ENCODE measurements around the gene ERI3.

Gene ERI3

GRCh38 chr1:44282704-44283426, 72.2 kb downstream of the ERI3 start:
- DNase-seq = no peak

GRCh38 chr1:44281962-44282703, 72.9 kb downstream of the ERI3 start:
- DNase-seq = no peak

GRCh38 chr1:44276901-44277300, 78.2 kb downstream of the ERI3 start:
- DNase-seq = no peak

- no peak for DNase-seq
Measured at GRCh38 chr1:44275991-44276405, 79.1 kb downstream of the ERI3 start.

- no peak for DNase-seq
Measured at GRCh38 chr1:44275296-44275962, 79.6 kb downstream of the ERI3 start.

DNA sequence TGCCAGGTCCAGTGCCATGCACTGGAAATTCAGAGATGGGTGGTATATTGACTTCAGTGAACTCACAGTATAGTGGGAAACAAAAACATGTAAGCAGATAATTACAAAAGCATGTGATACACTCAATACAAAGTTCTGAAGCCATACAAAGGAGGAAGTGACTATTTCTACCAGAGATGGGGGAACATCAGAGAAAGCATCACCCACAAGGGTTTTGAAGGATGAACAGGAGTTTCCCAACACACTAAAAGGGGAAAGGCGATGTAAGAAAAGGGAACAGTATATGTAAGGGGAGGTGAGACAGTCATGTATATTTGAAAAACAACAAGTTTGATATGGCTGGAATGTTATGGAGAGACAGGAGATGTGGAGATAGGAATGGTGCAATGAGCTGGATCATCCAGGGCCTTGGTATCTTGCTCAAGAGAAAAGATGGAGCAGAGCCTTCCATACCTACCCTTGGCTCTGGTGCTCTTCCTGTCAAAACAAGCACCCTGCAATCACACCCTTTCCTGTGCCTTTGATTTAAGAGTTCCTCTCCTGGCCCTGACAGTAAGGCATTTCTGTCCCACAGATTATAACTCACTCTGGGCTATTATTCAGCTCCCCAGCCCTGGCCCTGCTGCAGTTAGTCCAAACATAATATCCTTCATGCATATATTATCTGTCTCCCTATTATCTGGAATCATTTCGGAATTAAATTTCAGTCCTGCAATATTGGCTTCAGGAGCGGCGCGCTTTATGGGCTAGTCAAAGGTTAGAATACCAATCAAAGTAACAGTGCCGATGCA, 81.3 kb downstream of the ERI3 start:
- no peak for DNase-seq

- DNase-seq = no peak
Measured at GRCh38 chr1:44272992-44273391, 82.1 kb downstream of the ERI3 start.

DNA sequence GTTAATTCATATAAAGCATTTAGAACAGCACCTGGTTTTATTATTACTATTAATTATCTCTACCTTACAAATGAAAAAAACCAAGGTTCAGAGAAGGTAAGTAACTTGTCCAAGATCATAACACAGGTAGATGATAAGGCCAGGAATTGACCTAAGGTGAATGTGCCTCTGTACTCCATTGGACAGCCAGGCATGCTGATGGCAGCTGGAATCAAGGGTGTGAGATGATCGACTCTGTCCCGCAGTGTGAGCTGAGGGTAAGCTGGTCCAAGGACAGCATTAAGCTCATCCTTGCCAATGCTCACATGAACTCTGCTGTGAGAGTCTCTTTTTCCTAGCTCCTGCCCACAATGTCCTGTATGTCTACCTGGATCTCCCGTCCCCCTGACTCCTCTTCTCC, 83.4 kb downstream of the ERI3 start:
- no peak for DNase-seq

GRCh38 chr1:44270686-44271628, 84.1 kb downstream of the ERI3 start:
- no peak for DNase-seq

DNA sequence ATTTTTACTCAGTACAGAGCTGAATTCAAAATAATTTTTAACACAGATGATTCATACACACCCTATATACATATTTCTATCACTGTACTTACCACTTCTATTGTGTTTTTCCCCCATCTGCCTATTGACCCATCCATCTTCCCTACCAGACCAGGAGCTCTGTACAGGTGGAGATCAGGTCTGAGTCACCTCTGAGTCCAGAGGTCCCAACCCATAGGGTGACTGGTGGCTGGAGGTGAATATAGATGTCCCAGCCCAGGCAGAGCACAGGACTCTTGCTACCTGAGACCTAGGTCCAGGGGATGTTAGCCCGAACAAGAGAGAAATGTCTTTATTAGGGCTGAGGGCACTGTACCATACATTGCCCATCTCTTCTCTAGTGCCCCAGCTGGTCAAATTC, 87.0 kb downstream of the ERI3 start:
- DNase-seq = no peak

- DNase-seq = no peak
Measured at GRCh38 chr1:44267438-44267837, 87.6 kb downstream of the ERI3 start.

DNA sequence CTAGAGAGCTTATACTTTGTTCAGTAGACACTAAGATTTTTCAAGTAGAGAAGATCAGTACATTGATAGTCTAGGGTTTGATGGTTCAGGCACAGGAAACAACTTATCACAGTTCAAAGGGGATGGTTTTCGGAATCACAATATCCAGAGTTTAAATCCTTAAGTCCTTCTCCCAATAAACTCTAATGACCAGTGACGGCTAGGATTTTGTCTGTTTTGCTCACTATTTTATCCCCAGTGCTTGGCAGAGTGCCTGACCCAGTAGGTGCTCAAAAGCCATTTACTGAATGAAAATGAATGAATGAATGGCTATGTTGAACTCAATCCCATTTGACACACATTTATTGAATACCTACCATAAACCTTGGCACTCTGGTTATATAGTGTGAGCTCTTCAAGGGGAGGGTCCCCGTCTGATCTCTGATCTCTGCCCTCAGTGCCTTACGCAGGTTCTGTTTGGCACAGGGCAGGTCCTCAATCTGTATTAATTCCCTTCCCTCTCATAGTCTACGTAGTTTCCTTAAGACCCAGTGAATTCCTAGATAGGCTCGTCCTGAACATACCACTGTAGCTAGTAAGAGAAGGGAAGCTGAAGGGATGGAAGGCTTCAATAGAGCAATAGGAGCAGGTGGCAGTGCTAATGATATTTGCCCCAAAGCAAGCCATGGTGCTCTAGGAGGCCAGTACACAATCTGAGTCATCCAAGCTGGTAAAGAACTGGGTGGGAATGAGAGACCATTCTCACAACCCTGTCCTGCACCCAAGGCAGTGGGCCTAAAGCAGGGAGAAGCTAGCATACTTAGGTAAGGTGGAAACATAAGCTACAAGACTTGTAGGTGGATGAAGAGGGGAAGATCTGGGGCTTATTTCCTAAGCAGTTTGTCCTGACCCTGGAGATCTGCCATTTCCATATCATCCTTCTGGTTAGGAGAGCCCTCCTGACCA, 88.4 kb downstream of the ERI3 start:
- no peak for DNase-seq

DNA sequence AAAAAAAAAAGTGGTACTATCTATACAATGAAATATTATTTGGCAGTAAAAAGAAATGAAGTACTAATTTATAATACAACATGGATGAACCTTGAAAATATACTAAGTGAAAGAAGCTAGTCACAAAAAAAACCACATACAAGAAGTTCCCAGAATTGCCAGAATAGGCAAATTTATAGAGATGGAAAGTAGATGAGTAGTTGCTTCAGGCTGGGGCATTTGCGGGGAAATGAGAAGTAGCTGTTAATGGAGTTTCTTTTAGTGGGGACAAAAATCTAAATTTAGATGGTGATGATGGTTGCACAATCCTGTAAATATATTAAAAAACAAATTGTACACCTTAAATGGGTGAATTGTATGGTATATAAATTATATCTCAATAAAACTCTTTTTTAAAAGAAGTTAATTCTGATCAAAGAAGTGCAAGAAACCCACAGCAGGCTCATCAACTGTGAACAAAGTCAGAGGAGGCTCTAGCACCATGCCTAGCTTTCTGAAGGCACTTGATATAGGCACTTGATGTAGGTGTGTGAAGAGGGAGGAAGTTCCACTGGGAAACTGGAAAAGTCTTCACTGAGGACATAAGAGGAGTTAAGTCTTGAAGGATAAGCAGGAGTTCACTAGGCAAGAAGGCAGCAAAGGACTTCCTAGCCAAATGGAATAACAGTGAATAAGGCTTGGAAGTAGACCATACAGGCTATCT, 89.2 kb downstream of the ERI3 start:
- DNase-seq = no peak

- no peak for DNase-seq
Measured at GRCh38 chr1:44264451-44264771, 90.6 kb downstream of the ERI3 start.

DNA sequence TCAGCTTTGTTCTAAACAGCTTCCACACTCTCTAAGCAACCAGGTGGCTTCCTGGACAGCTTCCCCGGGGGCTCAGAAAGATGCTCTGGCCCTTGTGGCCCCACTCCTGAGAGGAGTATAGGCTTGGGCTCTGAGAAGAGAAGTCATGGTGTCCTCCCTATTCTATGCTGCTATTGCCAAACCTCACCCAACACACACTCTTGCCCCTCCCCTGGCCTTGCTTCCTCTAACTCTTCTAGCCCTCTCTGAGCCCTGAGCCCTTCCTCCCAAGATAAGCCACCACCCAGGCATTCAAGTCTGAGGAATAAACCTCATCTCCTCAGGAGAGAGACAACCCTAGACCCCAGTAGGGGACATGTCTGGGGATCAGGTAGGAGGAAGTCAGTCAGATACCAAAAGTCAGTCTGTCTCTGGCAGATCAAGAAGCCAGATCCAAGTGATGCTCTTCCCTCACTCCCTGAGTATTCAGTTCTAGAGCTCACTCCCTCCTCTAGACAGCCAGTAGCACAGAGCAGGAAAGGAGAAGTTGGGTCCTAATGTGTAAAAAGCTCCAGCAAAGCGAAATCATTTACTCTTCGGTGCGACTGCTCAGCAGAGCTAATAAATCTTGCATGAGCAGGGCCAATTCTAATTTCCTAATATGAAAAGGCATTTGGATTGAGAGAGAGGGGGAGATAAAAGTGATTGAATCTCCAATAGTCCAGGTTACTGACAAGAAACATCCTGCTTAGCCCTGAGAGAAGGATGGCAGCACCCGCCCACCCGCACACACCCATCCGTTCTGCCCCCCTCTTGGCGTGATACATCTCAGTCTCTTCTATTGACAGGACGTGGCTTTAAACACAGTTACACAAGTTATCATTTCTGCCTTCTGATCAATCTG, 91.2 kb downstream of the ERI3 start:
- no peak for DNase-seq

DNA sequence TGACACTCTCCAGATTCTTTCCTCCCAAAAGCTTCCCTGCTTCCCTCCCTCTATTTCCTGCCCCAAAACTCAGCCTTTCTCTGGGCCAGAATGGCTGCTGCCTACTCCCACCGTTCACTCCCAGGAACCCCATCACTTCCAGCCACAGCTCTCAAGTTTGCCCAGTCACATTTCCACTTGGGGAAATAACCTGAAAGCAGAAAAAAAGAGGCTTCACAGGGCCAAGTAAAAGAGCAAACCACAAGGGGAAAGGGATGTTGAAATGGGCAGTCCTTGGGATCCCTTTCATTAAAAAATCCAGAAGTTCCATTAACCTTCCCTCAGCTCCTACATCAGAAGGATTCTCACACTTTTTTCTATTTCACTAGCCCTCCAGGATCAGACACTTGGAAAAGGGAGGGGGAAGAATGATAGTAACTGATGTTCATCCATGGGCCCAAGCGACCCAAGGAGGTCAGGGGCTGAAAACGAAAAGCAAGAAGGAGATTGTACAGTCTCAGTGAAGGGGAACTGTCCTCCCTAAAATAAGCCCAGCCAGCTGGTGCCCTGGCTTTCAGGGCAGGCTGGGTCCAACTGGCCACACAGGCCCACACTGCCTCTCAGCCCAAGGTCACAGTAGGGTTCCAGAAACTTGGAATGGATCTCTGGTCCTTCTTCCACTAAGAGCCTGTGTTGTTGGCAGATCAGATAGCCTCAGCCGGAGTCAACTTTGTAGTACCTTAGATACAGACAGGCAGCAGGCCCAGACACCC, 92.1 kb downstream of the ERI3 start:
- DNase-seq = no peak

GRCh38 chr1:44262414-44262813, 92.6 kb downstream of the ERI3 start:
- no peak for DNase-seq

GRCh38 chr1:44261962-44262361, 93.1 kb downstream of the ERI3 start:
- DNase-seq = no peak
